Ovary (tissue), 3 donors: Measurements from ENCODE around the gene USP30.

ENCODE experiments used
- EP300 ChIP-seq: sonication (generic); formaldehyde crosslinking; IDR thresholded peaks from one replicate; pipeline ENCODE4 v1.6.1; 2017; ENCODE audit warnings: antibody characterized with exemption
- POLR2A ChIP-seq: fragments of 450-650 bp; IDR thresholded peaks from one replicate; pipeline ENCODE4 v1.6.1; 2017; ENCODE audit warnings: antibody characterized with exemption, mild to moderate bottlenecking, moderate library complexity
- TF ChIP-seq, protein P1 (sequence below), 3 donors: fragments of 450-650 bp in 2 of 3; fragments of 200-600 bp in 1 of 3; IDR thresholded peaks; one replicate each; pipeline versions ENCODE4 v1.5.1 to v1.8.0; 2016 to 2022; ENCODE audit warnings: antibody characterized with exemption in 3 of 3, mild to moderate bottlenecking in 1 of 3
- donor health status: DM: no; HTN: no; CAD: no.

DNA sequence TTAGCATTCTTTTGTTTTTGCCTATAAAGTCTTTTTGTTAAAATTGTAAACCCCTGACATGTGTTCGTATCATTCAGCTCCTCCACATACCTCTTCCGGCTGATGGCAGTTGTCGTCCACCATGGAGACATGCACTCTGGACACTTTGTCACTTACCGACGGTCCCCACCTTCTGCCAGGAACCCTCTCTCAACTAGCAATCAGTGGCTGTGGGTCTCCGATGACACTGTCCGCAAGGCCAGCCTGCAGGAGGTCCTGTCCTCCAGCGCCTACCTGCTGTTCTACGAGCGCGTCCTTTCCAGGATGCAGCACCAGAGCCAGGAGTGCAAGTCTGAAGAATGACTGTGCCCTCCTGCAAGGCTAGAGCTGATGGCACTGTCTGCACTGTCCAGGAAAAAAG is 33.2 kb downstream of the USP30 start:
- TF ChIP-seq, protein P1, sequence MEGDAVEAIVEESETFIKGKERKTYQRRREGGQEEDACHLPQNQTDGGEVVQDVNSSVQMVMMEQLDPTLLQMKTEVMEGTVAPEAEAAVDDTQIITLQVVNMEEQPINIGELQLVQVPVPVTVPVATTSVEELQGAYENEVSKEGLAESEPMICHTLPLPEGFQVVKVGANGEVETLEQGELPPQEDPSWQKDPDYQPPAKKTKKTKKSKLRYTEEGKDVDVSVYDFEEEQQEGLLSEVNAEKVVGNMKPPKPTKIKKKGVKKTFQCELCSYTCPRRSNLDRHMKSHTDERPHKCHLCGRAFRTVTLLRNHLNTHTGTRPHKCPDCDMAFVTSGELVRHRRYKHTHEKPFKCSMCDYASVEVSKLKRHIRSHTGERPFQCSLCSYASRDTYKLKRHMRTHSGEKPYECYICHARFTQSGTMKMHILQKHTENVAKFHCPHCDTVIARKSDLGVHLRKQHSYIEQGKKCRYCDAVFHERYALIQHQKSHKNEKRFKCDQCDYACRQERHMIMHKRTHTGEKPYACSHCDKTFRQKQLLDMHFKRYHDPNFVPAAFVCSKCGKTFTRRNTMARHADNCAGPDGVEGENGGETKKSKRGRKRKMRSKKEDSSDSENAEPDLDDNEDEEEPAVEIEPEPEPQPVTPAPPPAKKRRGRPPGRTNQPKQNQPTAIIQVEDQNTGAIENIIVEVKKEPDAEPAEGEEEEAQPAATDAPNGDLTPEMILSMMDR (IDR thresholded peaks at IDR 0.05) = no peak
- no peak for TF ChIP-seq POLR2A
- no peak for TF ChIP-seq EP300
